ENCODE results near the gene ADGRE3. TPM values are rescaled to one million over a fixed set of nuclear protein-coding genes. Genes with fewer than 3 reads are reported as not detected.

Gene ADGRE3
- total RNA-seq, 1 experiment from 2014 or later = not detected

DNA sequence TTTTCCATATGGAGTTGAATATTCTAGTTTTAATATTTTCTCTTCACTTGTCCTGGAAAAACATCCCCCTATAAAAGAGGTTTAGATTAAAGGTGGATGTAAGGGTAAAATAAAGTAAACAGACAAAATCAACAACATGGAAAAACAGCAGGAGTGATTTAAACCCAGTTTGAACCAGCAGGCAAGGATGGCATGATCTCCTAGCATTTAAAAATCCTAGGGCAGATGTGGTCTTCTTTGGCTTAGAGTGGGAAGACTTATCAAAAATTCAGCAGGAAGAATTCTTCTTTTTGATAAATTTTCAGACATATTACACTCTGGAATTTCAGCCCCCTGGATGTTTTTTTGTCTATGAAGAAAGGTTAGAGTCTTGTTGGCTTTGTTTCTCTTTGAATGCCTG is 55.2 kb downstream of the ADGRE3 start:
- ATAC-seq = no peak
- TF ChIP-seq ZNF263 (CRISPR knock-in tag; IDR thresholded peaks at IDR 0.05; ENCODE audit: low read depth) (no peak), MXD4 (CRISPR knock-in tag; IDR thresholded peaks at IDR 0.05; ENCODE audit: borderline replicate concordance) (no peak), ZBTB21 (CRISPR knock-in tag; IDR thresholded peaks at IDR 0.05; ENCODE audit: borderline replicate concordance) (no peak), ZNF121 (CRISPR knock-in tag; IDR thresholded peaks at IDR 0.05) (no peak), IRF2 (CRISPR knock-in tag; IDR thresholded peaks at IDR 0.05; ENCODE audit: borderline replicate concordance, low read depth) (no peak), GRHL2 (CRISPR knock-in tag; IDR thresholded peaks at IDR 0.05; ENCODE audit: insufficient replicate concordance, severe bottlenecking) (no peak), SOX15 (CRISPR knock-in tag; IDR thresholded peaks at IDR 0.05) (no peak)
- TF ChIP-seq, protein P1, sequence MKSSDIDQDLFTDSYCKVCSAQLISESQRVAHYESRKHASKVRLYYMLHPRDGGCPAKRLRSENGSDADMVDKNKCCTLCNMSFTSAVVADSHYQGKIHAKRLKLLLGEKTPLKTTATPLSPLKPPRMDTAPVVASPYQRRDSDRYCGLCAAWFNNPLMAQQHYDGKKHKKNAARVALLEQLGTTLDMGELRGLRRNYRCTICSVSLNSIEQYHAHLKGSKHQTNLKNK (CRISPR knock-in tag; IDR thresholded peaks at IDR 0.05) = no peak
- TF ChIP-seq, protein P2, sequence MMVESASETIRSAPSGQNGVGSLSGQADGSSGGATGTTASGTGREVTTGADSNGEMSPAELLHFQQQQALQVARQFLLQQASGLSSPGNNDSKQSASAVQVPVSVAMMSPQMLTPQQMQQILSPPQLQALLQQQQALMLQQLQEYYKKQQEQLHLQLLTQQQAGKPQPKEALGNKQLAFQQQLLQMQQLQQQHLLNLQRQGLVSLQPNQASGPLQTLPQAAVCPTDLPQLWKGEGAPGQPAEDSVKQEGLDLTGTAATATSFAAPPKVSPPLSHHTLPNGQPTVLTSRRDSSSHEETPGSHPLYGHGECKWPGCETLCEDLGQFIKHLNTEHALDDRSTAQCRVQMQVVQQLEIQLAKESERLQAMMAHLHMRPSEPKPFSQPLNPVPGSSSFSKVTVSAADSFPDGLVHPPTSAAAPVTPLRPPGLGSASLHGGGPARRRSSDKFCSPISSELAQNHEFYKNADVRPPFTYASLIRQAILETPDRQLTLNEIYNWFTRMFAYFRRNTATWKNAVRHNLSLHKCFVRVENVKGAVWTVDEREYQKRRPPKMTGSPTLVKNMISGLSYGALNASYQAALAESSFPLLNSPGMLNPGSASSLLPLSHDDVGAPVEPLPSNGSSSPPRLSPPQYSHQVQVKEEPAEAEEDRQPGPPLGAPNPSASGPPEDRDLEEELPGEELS (CRISPR knock-in tag; IDR thresholded peaks at IDR 0.05) = no peak
- TF ChIP-seq, protein P3, sequence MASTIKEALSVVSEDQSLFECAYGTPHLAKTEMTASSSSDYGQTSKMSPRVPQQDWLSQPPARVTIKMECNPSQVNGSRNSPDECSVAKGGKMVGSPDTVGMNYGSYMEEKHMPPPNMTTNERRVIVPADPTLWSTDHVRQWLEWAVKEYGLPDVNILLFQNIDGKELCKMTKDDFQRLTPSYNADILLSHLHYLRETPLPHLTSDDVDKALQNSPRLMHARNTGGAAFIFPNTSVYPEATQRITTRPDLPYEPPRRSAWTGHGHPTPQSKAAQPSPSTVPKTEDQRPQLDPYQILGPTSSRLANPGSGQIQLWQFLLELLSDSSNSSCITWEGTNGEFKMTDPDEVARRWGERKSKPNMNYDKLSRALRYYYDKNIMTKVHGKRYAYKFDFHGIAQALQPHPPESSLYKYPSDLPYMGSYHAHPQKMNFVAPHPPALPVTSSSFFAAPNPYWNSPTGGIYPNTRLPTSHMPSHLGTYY (CRISPR knock-in tag; IDR thresholded peaks at IDR 0.05) = no peak
- TF ChIP-seq, protein P4, sequence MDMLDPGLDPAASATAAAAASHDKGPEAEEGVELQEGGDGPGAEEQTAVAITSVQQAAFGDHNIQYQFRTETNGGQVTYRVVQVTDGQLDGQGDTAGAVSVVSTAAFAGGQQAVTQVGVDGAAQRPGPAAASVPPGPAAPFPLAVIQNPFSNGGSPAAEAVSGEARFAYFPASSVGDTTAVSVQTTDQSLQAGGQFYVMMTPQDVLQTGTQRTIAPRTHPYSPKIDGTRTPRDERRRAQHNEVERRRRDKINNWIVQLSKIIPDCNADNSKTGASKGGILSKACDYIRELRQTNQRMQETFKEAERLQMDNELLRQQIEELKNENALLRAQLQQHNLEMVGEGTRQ (CRISPR knock-in tag; IDR thresholded peaks at IDR 0.05) = no peak
- peaks cover 10% of the 10 kb centered on the region; the same call in 1 of the 2 replicates for H3K27me3 Mint-ChIP-seq (ENCODE audit: low read depth)
- ChIA-PET CTCF (interaction anchor here (0.6 kb wide), 1 partner anchor 15 kb away, joined by 3 read pairs; no protein-coding TSS in a partner anchor), POLR2A (no interaction called here)
- H3K36me3 Mint-ChIP-seq = peaks cover 8% of the 10 kb centered on the region
- no peaks in the 10 kb centered on the region for H3K4me1 Mint-ChIP-seq
- no peak for DNase-seq (ENCODE audit: low spot score)
- peaks cover 27% of the 10 kb centered on the region for H3K9me3 Mint-ChIP-seq
- H3K27ac Mint-ChIP-seq = no peak overlapping the region
- no peak overlapping the region for H3K4me3 Mint-ChIP-seq

DNA sequence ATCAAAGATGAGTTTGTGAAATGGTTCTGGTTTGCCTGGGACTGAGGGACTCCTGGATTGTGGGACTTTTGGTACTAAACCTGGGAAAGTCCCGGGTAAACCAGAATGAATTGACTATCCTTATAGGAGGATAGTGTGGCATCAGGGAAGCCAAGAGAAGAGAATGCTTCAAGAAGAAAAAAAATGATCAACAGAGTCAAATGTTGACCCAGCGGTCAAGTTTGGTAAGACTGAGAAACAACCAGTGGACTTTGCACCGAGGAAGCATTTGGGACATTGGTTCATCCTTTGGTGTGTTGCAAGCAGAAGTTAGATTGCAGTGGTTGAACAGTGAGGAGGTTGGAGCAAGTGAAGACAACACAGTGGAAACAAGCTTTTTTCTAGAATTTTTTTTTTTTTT is 58.2 kb downstream of the ADGRE3 start:
- no peaks in the 10 kb centered on the region for H3K4me1 Mint-ChIP-seq
- CTCF ChIA-PET = no interaction called here
- H3K4me3 Mint-ChIP-seq = no peak overlapping the region
- POLR2A ChIA-PET = no interaction called here
- no peak for ATAC-seq
- H3K36me3 Mint-ChIP-seq = peaks cover 8% of the 10 kb centered on the region
- H3K9me3 Mint-ChIP-seq = peaks cover 32% of the 10 kb centered on the region
- no peak for DNase-seq (ENCODE audit: low spot score)
- H3K27me3 Mint-ChIP-seq (ENCODE audit: low read depth) = peaks cover 13% of the 10 kb centered on the region; the same call in 1 of the 2 replicates
- TF ChIP-seq ZNF138 (CRISPR knock-in tag; conservative IDR thresholded peaks at IDR 0.05) (no peak), GABPB1 (CRISPR knock-in tag; IDR thresholded peaks at IDR 0.05) (peak; percentile 86)
- no peak overlapping the region for H3K27ac Mint-ChIP-seq

GRCh38 chr19:14615623-14616022 is 59.0 kb downstream of the ADGRE3 start:
- CTCF ChIA-PET = no interaction called here
- no peaks in the 10 kb centered on the region for H3K4me1 Mint-ChIP-seq
- H3K4me3 Mint-ChIP-seq = no peak overlapping the region
- H3K27me3 Mint-ChIP-seq (ENCODE audit: low read depth) = peaks cover 13% of the 10 kb centered on the region; the same call in 1 of the 2 replicates
- peaks cover 8% of the 10 kb centered on the region for H3K36me3 Mint-ChIP-seq
- no peak for DNase-seq (ENCODE audit: low spot score)
- no peak overlapping the region for H3K27ac Mint-ChIP-seq
- POLR2A ChIA-PET = no interaction called here
- TF ChIP-seq CTCF (IDR thresholded peaks at IDR 0.05) (no peak), FOXP1 (CRISPR knock-in tag; IDR thresholded peaks at IDR 0.05; ENCODE audit: borderline replicate concordance) (no peak)
- TF ChIP-seq, protein P5, sequence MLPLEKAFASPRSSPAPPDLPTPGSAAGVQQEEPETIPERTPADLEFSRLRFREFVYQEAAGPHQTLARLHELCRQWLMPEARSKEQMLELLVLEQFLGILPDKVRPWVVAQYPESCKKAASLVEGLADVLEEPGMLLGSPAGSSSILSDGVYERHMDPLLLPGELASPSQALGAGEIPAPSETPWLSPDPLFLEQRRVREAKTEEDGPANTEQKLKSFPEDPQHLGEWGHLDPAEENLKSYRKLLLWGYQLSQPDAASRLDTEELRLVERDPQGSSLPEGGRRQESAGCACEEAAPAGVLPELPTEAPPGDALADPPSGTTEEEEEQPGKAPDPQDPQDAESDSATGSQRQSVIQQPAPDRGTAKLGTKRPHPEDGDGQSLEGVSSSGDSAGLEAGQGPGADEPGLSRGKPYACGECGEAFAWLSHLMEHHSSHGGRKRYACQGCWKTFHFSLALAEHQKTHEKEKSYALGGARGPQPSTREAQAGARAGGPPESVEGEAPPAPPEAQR (CRISPR knock-in tag; IDR thresholded peaks at IDR 0.05) = no peak
- no peak for ATAC-seq
- peaks cover 32% of the 10 kb centered on the region for H3K9me3 Mint-ChIP-seq
